Stimulated activated CD8-positive, alpha-beta memory T cell treated with anti-CD3 and anti-CD28 coated beads, Interleukin-7, amount 100 ng/mL, for 24 hours (primary cell): ENCODE results near the gene ADGRF3.
"Not testable (repeated sequence)": the region's sequence is repeated elsewhere in the genome, so short reads cannot be mapped to it uniquely, and the experiment has no call there.

ENCODE experiments used
- DNase-seq: peaks from one replicate; pipeline ENCODE4 v3.0.0-alpha.2; 2020; ENCODE audit warnings: low read depth

The ADGRF3 gene

DNA sequence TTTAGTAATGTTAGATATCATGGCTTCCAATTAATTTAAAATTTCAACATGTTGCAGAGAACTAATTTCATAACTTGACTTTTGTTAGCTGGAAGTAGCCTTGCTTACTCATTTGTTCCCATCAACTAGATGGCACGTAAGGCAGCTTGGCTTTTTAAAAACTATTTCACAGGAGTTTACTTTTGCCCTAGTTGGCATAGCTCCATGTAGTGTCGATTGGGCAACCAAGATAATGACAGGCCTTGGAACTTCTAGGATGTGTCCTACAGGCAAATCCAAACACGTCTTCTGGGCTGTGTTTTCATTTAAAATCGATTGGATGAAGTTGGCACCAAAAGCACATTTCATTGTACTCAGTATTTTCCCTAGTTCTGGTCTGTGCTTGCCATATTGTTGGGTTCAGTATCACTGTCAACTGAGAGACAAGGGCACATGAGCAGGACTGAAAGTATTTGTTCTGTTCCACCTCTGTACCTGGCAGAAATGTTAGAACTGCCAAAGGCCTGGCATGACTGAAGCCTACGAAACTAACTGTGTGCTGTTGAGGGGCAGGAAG lies 72.5 kb downstream of the ADGRF3 start:
- no peak for DNase-seq

DNA sequence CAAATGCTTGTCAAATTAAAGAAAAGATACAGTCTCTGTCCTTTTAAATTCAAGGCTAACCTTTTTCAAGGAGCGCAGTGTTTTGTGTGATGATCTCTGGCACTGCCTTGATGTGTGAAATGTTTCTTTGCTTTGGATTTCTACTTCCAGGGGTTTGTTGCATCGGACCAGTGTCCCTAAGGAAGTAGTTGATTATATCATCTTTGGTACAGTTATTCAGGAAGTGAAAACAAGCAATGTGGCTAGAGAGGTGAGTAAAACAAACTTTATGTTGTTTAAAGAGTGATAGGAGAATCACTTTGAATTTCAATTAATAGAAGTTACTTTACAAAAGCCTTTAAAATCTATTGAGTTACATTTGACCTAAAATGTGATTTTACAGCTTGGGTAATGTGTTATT lies 73.1 kb downstream of the ADGRF3 start:
- no peak for DNase-seq

DNA sequence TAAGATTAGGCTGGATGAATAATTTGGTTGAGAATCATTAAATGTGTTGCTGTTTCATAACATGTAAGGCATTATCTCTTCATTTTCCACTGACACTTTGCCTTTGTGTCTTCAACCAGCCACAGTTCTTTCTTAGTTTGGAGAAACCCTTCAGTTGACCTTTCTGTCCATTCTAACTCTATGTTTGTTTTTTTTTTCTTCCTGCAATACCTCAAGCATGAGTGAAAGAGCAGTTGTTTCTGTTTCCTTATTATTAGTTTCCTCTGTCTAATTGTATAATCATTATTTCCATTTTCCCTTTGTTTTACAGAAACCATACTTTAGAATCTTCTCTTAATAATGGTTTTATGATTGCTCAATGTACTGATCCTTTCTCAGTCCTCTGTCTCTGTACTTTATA lies 76.2 kb downstream of the ADGRF3 start:
- no peak for DNase-seq

DNA sequence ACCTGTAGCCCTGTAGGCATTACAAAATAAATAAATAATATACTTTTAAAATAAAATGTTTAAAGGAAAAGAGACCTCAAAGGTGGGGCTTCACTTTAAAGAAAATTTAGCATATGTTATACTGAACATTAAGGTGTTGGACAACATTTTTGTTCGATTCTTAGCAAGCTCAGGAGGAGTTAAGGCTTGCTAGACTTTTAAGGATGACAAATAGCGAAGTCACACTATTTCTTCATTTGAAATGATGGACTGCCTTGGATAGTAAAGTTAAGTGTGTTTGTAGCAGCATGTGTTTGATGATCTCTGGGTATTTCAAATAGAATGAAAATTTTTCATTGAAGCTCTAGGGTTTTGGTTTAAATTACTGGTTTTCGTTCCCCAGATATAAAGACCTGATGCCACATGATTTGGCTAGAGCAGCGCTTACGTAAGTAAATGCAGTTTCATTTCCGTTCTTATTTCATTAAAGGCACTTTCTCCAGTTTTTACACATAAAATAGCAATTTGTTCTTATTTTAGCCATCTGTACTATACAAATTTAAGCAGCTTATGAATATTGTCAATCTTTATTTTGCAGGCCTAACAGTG lies 76.9 kb downstream of the ADGRF3 start:
- DNase-seq, result no peak

DNA sequence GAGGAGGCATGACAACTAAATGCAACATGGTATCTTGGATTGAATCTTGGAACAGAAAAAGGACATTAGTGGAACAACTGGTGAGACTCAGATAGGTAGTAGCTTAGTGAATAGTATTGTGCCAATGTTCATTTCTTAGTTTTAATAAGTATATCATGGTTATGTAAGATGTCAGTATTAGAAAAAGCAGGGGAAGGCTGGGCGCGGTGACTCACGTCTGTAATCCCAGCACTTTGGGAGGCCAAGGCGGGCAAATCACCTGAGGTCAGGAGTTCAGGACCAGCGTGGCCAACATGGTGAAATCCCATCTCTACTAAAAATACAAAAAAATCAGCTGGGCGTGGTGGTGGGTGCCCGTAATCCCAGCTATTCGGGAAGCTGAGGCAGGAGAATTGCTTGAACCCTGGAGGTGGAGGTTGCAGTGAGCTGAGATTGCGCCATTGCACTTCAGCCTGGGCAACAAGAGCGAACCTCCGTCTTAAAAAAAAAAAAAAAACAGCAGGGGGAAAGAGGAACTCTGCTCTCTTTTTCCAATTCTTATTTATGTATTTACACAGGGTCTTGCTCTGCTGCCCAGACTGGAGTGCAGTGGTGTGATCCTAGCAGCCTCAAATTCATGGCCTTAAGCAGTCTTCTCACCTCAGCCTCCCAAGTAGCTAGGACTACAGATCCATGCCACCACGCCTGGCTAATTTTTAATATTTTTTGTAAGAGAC lies 77.8 kb downstream of the ADGRF3 start:
- DNase-seq, result not testable (repeated sequence)

DNA sequence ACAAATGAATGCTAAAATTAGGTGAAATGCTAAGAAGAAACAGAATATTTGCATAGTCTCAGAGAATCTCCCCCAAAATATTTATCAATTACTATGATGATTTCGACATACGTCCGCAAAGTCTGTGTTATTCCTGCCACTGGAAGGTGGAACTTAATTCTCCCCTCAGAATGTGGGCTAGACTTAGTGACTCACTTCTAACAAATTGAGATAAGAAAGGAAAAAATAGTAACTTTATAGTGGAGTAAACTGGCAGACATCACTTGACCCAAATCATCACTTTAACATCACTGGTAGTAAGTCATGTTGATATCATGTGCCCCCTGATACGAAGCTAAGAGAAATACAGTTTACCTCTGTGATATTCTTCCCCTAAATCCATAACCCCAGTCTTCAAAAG lies 78.4 kb downstream of the ADGRF3 start:
- no peak for DNase-seq

DNA sequence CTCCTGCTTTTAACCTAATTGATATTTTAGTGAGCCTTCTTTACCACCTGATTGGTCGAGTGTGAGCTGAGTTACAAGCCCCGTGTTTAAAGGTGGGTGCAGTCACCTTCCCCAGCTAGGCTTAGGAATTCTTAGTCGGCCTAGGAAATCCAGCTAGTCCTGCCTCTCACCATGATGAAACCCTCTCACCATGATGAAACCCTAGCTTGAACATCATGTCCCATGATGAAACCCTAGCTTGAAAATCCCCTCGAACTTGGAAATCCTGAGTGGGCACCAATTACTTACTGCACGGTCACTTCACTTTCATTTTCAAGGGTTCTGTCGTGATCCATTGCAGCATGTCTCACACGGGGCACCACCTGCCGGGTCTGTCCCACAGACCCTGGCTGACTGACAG lies 87.8 kb downstream of the ADGRF3 start:
- DNase-seq, result not testable (repeated sequence)
